Glutamatergic neuron (in vitro differentiated cells): Measurements from ENCODE around the gene FAF2. TPM values are rescaled to one million over a fixed set of nuclear protein-coding genes. Genes with fewer than 3 reads are reported as not detected.

Experiments used
- DNase-seq: peaks from one replicate; pipeline ENCODE4 v3.0.0; 2022
- H3K27ac Mint-ChIP-seq: one replicate; pipeline ENCODE4 v1.8.0; 2020; ENCODE audit warnings: mild to moderate bottlenecking, mixed read lengths, inconsistent platforms; ENCODE audit not compliant: unreplicated experiment
- H3K27me3 Mint-ChIP-seq: one replicate; pipeline ENCODE4 v1.8.0; 2020; ENCODE audit warnings: mild to moderate bottlenecking, moderate library complexity, mixed read lengths, inconsistent platforms; ENCODE audit not compliant: unreplicated experiment
- H3K36me3 Mint-ChIP-seq: one replicate; pipeline ENCODE4 v1.8.0; 2020; ENCODE audit warnings: mild to moderate bottlenecking, mixed read lengths, inconsistent platforms; ENCODE audit not compliant: unreplicated experiment
- H3K4me1 Mint-ChIP-seq: one replicate; pipeline ENCODE4 v1.8.0; 2020; ENCODE audit warnings: mild to moderate bottlenecking, low read depth, mixed read lengths, inconsistent platforms; ENCODE audit not compliant: unreplicated experiment
- H3K4me3 Mint-ChIP-seq: one replicate; pipeline ENCODE4 v1.8.0; 2020; ENCODE audit warnings: mild to moderate bottlenecking, mixed read lengths, inconsistent platforms; ENCODE audit not compliant: unreplicated experiment
- H3K9me3 Mint-ChIP-seq: one replicate; pipeline ENCODE4 v1.8.0; 2020; ENCODE audit warnings: mild to moderate bottlenecking, moderate library complexity, mixed read lengths, inconsistent platforms; ENCODE audit not compliant: unreplicated experiment
- CTCF ChIP-seq: fragments of 200-600 bp; sonication (generic); IDR thresholded peaks from one replicate; pipeline ENCODE4 v1.5.0; 2021; ENCODE audit not compliant: partially characterized antibody, unreplicated experiment
- total RNA-seq: library from RNA; stranded (reverse); fragmentation: NEBNext Ultra II Directional; extraction: Animal tissue kit (Norgen Biotek cat#: 25700); gene quantifications from one replicate; pipeline ENCODE4 v1.2.1, GENCODE V29; 2021; ENCODE audit not compliant: unreplicated experiment

Gene FAF2
- total RNA-seq, 1 donor from 2014 or later, result 52.9 TPM

- Mint-ChIP-seq H3K27me3 (peaks cover 26% of the 10 kb centered on the region), H3K27ac (peak overlapping the region; percentile 99), H3K9me3 (peaks cover 25% of the 10 kb centered on the region), H3K4me3 (peak overlapping the region; percentile 95), H3K4me1 (peaks cover 44% of the 10 kb centered on the region), H3K36me3 (no peaks in the 10 kb centered on the region)
- TF ChIP-seq CTCF, result no peak
- no peak for DNase-seq
These were observed 90.8 kb downstream of the FAF2 start for GRCh38 chr5:176538989-176539384.

GRCh38 chr5:176540476-176540899 lies 92.3 kb downstream of the FAF2 start:
- Mint-ChIP-seq H3K27me3 (peaks cover 29% of the 10 kb centered on the region), H3K27ac (peak overlapping the region; percentile 68), H3K9me3 (peaks cover 23% of the 10 kb centered on the region), H3K4me3 (peak overlapping the region; percentile 64), H3K4me1 (peaks cover 35% of the 10 kb centered on the region), H3K36me3 (no peaks in the 10 kb centered on the region)
- no peak for TF ChIP-seq CTCF
- no peak for DNase-seq

- DNase-seq, result no peak
- Mint-ChIP-seq H3K9me3 (peaks cover 20% of the 10 kb centered on the region), H3K4me3 (peak overlapping the region; percentile 64), H3K4me1 (peaks cover 38% of the 10 kb centered on the region), H3K27ac (peak overlapping the region; percentile 68), H3K27me3 (peaks cover 25% of the 10 kb centered on the region), H3K36me3 (no peaks in the 10 kb centered on the region)
- TF ChIP-seq CTCF, result no peak
These were observed 92.8 kb downstream of the FAF2 start for GRCh38 chr5:176540956-176541337.

- Mint-ChIP-seq H3K27ac (peak overlapping the region; percentile 79), H3K27me3 (peaks cover 23% of the 10 kb centered on the region), H3K4me1 (peaks cover 38% of the 10 kb centered on the region)
These were observed 93.4 kb downstream of the FAF2 start for GRCh38 chr5:176541338-176542134.

More at GRCh38 chr5:176541338-176542134, 93.4 kb downstream of the FAF2 start:
- TF ChIP-seq CTCF, result no peak
- Mint-ChIP-seq H3K4me3 (peak overlapping the region; percentile 91), H3K9me3 (peaks cover 20% of the 10 kb centered on the region), H3K36me3 (no peaks in the 10 kb centered on the region)
- DNase-seq, result no peak
